Measurements from ENCODE around the gene SDCBP2. TPM values are rescaled to one million over a fixed set of nuclear protein-coding genes. Genes with fewer than 3 reads are reported as not detected.

The SDCBP2 gene, protein sequence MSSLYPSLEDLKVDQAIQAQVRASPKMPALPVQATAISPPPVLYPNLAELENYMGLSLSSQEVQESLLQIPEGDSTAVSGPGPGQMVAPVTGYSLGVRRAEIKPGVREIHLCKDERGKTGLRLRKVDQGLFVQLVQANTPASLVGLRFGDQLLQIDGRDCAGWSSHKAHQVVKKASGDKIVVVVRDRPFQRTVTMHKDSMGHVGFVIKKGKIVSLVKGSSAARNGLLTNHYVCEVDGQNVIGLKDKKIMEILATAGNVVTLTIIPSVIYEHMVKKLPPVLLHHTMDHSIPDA
- 15.2 TPM for total RNA-seq

DNA sequence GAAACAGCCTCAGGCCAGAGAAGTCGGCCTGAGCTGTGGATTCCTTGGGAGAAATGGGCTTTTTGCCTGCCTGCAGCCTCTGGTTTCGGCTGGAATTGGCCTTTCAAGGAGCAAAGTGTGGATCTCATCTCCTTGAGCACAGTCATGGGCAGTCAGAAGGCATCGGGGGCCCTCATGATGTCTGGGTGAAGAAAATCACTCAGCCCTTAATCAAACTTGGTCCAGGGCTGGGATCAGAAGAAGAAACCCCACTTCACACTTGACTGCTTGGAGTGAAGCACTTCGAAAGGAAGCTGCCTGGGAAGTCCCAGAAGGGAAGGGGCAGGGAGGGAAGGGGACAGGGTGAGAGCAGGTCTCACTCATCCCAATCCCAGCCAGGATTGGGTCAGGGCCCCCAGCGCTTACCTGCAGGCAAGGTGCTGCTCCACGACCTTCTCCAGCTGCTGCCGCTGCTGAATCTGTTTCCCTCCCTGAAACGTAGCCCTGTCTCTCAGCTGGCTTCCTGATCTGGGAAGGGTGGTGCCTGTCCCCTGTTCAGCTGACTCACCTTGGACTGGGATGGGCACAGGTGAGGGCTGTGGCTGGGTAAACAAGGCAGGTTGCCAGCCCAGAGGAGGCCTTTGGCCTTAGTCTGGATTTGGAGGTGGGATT is at the start of gene SDCBP2:
SDCBP2 (minus strand) TSS at position 460 of the 651 bp plus-strand sequence. CDS start 8,723 bp downstream, outside the sequence.
- DNase-seq (ENCODE audit: low spot score) = peak; percentile 81

DNA sequence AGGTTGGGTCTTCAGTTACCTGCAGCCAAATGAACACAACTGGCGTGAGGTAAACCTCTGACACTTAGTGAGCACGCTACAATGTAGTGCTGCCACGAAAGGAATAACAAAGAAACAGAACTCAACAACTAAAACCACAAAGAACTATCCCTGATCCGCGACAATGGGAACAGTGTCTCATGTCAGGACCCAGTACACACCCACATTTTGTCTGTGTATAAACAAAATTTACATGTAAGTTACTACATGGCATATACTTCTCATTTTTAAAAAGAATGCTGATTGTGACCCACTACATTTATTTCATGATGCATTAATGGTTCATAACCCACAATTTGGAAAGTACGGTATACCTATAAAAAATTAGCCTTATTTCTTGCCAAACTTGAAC is 49.8 kb upstream of the SDCBP2 start:
- no peak for DNase-seq (ENCODE audit: low spot score)

- DNase-seq (ENCODE audit: low spot score) = peak; percentile 5
Observed at GRCh38 chr20:1377984-1378734, 49.2 kb upstream of the SDCBP2 start.

- DNase-seq (ENCODE audit: low spot score) = peak; percentile 34
Observed at GRCh38 chr20:1377341-1377871, 48.5 kb upstream of the SDCBP2 start.

DNA sequence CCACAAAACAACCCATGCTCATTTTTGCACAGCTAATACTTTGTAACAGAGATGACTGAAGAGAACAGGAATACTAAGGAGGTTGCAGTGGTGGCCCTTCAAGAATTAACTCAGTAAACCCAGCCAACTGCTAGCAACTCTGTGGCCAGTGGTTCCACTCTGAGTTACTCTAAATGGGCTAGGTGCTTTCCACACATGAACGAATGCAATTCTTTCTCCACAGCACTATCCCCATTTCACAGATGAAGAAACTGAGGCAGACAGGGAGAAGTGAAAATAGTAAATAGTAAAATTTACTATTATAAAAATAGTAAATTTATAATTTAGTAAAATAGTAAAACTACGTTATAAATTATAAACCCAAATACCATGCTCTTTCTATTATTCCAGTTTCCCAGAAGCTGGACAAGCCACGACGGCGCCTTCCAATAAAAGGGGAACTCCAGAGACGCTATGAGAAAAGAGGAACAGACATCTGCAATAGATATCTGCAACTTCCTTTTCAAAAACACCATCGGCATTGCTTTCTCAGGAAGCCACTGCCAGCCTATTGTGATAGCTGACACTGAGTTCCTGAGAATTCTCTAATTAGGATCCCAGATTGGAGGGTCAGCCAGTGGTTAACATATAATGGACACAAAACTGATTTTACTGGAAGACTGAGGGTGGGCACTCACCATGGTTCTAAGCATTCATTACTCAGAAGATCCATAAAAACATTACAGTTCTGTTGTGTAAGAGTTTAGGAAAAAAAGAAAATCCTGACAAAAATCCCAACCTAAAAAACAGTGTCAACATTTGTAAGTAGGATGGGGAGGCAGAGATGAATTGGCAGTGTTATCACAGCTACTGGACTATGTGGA is 47.7 kb upstream of the SDCBP2 start:
- peak; percentile 20 for DNase-seq (ENCODE audit: low spot score)

DNA sequence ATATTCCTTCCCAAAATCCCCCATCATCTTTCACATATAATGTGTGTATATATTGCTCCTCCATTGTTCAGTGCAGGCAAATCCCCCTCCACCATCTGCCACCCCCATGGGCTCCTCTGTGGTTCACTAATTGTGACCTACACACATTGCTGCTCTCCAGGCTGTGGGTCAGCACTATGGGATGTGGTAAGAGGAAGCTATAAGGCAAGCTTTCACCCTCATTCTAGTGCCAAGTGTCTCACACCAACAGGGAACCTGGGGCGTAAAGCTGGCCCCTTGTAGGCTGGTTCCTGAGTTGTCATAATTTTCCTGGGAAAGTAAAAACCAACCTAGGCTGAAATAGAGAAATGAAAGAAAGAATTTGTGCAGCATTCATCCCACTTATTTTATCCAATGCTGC is 47.1 kb upstream of the SDCBP2 start:
- DNase-seq (ENCODE audit: low spot score) = no peak

DNA sequence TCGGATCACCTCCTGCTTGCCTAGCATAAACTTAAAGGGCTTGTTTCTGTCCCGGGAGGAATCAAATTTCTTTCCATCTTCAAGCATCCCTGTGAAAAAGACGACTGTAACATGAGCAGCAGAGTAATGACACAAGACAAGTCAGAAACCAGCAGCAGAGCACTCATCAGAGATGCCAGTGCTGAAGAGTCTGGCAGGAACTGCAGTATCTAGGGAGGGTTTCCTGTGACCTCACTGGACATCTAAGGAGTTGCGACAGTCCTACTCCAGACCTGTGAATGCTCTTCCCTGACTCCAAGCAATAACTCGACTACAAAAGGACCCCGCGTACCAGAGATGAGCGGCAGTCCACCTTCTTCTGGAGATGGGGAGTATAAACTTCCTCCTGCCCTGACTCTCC is 46.6 kb upstream of the SDCBP2 start:
- no peak for DNase-seq (ENCODE audit: low spot score)

- no peak for DNase-seq (ENCODE audit: low spot score)
Observed at GRCh38 chr20:1374246-1374645, 45.3 kb upstream of the SDCBP2 start.

DNA sequence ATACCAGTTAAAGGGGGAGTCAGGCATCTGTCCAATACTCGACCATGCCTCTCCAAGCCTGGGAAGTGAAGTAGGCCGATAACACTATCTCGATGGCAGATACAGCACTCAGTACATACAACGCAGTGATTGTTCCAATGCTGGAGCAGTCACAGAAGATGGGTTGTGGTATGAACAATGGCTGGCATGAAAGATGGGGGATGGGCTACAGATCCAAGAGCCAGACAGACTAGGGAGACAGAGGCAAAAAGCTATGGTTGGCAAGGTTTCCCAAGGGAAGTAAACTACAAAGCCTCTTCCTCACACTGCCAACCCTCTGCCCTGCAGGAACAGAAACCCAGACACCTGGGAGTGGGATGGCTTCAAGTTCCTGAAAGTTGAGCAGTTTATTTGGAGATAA is 44.7 kb upstream of the SDCBP2 start:
- DNase-seq (ENCODE audit: low spot score) = no peak

DNA sequence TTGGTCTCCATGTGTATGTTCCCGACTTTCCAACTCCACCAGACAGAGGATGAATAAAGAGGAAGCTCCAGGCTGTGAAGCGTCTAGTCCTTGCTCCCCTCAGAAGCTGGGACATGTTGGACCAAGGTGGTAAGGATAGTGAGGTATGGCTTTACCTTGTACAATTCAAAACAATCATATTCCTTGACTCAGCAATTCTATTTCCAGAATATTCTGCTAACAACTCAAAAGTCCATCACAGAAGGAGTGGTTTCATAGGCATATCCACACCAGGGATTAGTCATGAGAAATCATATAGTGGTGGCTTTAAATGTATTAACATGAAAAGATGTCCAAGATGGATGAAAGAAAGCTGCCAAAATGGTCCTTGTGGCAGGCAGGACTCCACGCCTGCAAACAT is 44.1 kb upstream of the SDCBP2 start:
- no peak for DNase-seq (ENCODE audit: low spot score)

- no peak for DNase-seq (ENCODE audit: low spot score)
Observed at GRCh38 chr20:1371830-1372539, 43.0 kb upstream of the SDCBP2 start.

DNA sequence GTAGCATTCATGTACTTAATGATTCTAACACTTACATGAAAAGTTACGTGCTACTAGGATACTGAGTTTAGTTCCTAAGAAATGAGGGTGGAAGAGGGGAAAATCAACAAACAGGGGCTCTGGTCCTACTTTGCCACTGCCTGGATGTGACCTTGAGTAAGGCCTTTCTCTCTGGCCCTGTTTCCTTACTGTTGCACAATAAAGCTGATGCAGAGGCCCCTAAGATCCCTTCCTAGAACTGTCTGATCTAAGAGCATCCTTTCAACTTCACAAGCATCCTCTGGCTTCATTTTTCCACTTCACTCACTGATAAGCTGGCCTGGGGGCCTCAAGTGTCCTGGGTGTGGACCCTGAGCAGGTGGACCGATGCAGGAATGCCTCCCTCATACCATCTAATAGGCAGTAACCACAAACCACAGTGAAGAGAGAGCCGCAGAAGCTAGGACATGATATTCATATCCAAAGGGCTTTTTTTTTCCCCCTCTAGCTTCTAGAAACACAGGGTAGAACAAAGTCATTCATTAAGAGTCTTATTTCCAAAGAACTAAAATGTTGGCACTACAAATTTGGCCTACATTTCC is 42.4 kb upstream of the SDCBP2 start:
- DNase-seq (ENCODE audit: low spot score) = no peak

DNA sequence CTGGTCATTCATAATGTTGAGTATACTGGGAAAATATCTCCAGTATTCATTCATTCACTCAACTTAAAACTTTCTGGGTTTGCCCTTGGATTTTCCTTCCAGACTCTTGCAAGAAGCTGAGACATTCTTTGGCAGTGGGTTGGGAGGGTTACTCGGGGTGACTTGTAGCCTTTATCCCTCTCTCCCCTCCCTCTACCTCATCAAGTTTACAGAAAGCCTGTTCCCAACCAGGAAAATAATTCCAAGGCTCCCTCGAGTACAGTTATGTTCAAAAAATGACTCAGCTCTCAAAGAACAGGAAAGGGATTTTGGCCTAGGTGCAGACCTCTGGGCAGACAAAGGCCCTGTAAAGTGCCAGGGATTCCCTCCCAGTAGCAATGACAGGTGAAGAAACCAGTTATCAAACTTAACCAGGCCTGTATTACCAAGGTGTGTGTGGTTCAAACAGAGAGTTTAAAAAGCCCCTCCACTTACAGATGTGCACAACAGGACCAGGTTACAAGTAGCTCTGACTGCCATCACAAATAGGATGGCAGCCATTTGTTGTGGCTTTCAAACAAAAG is 41.7 kb upstream of the SDCBP2 start:
- no peak for DNase-seq (ENCODE audit: low spot score)

- DNase-seq (ENCODE audit: low spot score) = no peak
Observed at GRCh38 chr20:1369970-1370369, 41.0 kb upstream of the SDCBP2 start.

GRCh38 chr20:1368448-1369199 is 39.7 kb upstream of the SDCBP2 start:
- no peak for DNase-seq (ENCODE audit: low spot score)

GRCh38 chr20:1367479-1367878 is 38.5 kb upstream of the SDCBP2 start:
- DNase-seq (ENCODE audit: low spot score) = no peak

DNA sequence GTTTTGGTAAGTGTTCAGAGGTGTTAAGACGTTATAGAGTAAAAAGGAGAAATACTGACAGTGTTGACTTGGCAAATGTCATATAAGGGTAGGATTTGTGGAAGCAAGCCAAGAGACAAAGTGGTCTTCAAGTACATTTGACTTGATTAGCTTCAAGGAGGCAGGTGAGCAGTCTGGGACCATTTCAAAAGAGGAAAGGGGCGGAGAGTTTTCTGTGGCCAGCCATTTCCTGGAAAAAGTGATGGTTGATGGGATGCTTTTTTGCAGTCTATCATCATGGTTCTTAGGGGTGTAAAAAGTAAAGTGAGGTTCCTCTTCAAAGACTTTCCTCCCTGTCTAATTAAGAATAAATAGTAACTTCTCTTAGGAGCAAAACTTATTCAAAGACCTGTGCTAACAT is 35.2 kb upstream of the SDCBP2 start:
- DNase-seq (ENCODE audit: low spot score) = no peak

DNA sequence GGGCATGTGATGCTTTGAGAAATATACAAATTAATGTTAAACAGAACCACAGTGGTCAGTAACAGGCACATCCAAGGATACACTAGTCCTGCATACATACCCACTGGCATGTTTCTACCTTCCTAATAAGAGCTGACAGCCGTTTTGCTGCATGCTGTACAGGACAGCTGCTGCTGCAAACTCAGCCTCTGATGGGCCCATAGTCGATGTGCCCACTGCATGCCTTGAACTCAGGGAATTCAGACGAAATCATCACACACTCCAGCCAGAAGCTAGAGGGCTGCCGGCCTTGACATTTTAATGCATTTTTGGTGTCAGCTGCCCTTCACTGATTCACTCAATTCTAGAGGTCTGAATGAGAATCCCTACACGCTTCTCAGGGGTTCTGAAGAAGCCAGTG is 34.6 kb upstream of the SDCBP2 start:
- DNase-seq (ENCODE audit: low spot score) = no peak

GRCh38 chr20:1362484-1362883 is 33.5 kb upstream of the SDCBP2 start:
- no peak for DNase-seq (ENCODE audit: low spot score)
